ENCODE data around the gene ZNF513.
"Not testable (repeated sequence)": the region's sequence is repeated elsewhere in the genome, so short reads cannot be mapped to it uniquely, and the experiment has no call there.

Gene ZNF513, protein sequence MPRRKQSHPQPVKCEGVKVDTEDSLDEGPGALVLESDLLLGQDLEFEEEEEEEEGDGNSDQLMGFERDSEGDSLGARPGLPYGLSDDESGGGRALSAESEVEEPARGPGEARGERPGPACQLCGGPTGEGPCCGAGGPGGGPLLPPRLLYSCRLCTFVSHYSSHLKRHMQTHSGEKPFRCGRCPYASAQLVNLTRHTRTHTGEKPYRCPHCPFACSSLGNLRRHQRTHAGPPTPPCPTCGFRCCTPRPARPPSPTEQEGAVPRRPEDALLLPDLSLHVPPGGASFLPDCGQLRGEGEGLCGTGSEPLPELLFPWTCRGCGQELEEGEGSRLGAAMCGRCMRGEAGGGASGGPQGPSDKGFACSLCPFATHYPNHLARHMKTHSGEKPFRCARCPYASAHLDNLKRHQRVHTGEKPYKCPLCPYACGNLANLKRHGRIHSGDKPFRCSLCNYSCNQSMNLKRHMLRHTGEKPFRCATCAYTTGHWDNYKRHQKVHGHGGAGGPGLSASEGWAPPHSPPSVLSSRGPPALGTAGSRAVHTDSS
- 17.6 to 35.1 (median 22.3) reads per million in 9 experiments for total RNA-seq

- Mint-ChIP-seq H3K4me3 (peak within 1 kb of the TSS; percentile 86 to 90), H3K9me3 (no peaks in the 10 kb centered on the region), H3K4me1 (ENCODE audit: low read depth in 2 of 2) (peaks cover 21 to 24% of the 10 kb centered on the region in 2 donors), H3K27me3 (no peaks in the 10 kb centered on the region), H3K27ac (peak within 1 kb of the TSS; percentile 93 to 95), H3K36me3 (ENCODE audit: insufficient read depth) (peaks cover 73% of the 10 kb centered on the region)
- ATAC-seq (replicated peaks), result peak; percentile 96
- DNase-seq, result peak; percentile 72 to 80 (median 79)
Measured at GRCh38 chr2:27380626-27381545, at the start of gene ZNF513. Gene ZNF513 (minus strand): TSS chr2:27380734. CDS start chr2:27380526, 208 bp downstream.

- peak overlapping the region; percentile 94 to 95 for H3K27ac Mint-ChIP-seq
Measured at GRCh38 chr2:27428978-27429541, 48.5 kb upstream of the ZNF513 start.

DNA sequence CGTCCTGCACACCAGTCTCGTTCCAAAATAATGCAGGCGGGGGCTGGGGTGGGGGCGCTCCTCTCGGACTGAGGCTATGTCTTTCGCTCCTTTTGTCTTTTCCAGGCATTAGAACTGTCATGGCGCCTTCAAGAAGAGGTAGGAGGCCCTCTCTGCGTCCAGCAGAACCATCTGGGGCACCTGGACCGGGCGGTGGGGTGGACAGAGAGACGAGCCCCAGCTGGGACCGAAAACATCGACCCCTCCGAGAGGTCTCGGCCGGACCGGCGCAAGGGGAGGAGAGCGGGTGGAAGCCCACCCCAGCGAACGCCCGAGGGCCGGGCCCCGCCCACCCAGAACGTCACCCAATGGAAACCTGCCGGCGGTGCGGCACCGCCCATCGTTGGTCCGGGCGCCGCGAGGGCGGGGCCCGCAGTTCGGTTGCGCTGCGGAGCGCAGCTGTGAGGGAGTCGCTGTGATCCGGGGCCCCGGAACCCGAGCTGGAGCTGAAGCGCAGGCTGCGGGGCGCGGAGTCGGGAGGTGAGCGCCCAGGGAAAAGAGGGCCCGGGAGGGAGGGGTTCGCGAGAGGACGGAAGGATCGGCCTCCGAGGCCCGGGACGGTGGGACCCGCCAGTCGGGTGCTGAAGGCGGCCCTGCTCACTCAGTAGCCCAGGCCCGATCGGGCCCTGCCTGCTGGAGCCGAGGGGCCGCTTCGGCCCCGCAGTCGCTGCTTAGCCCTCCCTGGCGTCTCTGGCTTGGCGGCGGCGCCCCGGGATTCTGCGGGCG is 47.9 kb upstream of the ZNF513 start, which contains the start of gene NRBP1:
NRBP1 (plus strand) TSS at position 419 of the 765 bp plus-strand sequence. CDS start 4,643 bp downstream, outside the sequence.
- H3K36me3 Mint-ChIP-seq (ENCODE audit: insufficient read depth), result peaks cover 30% of the 10 kb centered on the region
- peak; percentile 89 for ATAC-seq (replicated peaks)
- peak within 1 kb of the TSS; percentile 94 to 95 for H3K27ac Mint-ChIP-seq
- peak; percentile 82 to 87 (median 86) for DNase-seq
- no peaks in the 10 kb centered on the region for H3K9me3 Mint-ChIP-seq
- peak within 1 kb of the TSS; percentile 93 to 95 for H3K4me3 Mint-ChIP-seq
- no peaks in the 10 kb centered on the region for H3K27me3 Mint-ChIP-seq
- H3K4me1 Mint-ChIP-seq (ENCODE audit: low read depth in 2 of 2), result peaks cover 32 to 34% of the 10 kb centered on the region in 2 donors

More at GRCh38 chr2:27428978-27429541, 48.5 kb upstream of the ZNF513 start:
- DNase-seq, result peak in 2 of 3 experiments; percentile 57 to 63
- Mint-ChIP-seq H3K27me3 (no peaks in the 10 kb centered on the region), H3K9me3 (no peaks in the 10 kb centered on the region), H3K4me3 (peak overlapping the region; percentile 93 to 95), H3K36me3 (ENCODE audit: insufficient read depth) (peaks cover 36% of the 10 kb centered on the region), H3K4me1 (ENCODE audit: low read depth in 2 of 2) (peaks cover 33 to 40% of the 10 kb centered on the region in 2 donors)
- peak; percentile 72 for ATAC-seq (replicated peaks)

GRCh38 chr2:27427863-27428212 is 47.3 kb upstream of the ZNF513 start:
- ATAC-seq (replicated peaks) (no peak), DNase-seq (no peak)
- H3K4me1 Mint-ChIP-seq (ENCODE audit: low read depth in 2 of 2), result peaks cover 26 to 29% of the 10 kb centered on the region in 2 donors
- H3K9me3 Mint-ChIP-seq, result no peaks in the 10 kb centered on the region
- peak overlapping the region; percentile 94 to 95 for H3K27ac Mint-ChIP-seq
- H3K4me3 Mint-ChIP-seq, result peak overlapping the region; percentile 93 to 95
- peaks cover 24% of the 10 kb centered on the region for H3K36me3 Mint-ChIP-seq (ENCODE audit: insufficient read depth)
- H3K27me3 Mint-ChIP-seq, result no peaks in the 10 kb centered on the region

DNA sequence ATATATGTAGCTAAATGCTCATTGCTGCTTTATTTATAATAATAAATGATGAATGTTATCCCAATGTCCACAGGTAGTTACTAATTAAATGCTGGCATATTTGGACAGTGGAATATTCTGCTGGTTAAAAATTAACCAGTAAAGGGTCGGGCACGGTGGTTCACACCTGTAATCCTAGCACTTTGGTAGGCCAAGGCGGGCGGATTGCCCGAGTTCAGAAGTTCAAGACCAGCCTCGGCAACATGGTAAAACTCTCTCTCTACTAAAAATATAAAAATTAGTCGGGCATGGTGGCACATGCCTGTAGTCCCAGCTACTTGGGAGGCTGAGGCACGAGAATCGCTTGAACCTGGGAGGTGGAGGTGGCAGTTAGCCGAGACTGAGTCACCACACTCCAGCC is 44.5 kb upstream of the ZNF513 start:
- DNase-seq; H3K27me3 Mint-ChIP-seq; H3K27ac Mint-ChIP-seq; ATAC-seq (replicated peaks); H3K9me3 Mint-ChIP-seq; H3K4me3 Mint-ChIP-seq: not testable (repeated sequence)
- Mint-ChIP-seq H3K4me1 (ENCODE audit: low read depth in 2 of 2) (peaks cover 16% of the 10 kb centered on the region in 2 donors), H3K36me3 (ENCODE audit: insufficient read depth) (peaks cover 12% of the 10 kb centered on the region)

DNA sequence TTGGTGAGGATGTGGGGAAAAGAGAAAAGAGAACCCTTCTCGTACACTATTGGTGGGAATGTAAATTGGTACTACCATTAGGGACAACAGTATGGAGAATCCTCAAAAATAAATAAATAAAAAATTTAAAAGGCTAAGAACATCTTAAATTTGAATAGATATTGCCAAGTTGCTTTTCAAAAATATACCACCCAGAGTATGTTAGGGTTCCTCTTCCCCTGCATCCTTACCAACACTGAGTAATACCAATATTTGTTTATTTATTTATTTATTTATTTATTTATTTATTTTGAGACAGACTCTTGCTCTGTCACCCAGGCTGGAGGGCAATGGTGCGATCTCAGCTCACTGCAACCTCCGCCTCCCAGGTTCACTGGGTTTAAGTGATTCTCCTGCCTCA is 42.4 kb upstream of the ZNF513 start:
- DNase-seq (no peak), ATAC-seq (replicated peaks) (no peak)
- Mint-ChIP-seq H3K4me1 (ENCODE audit: low read depth in 2 of 2) (peaks cover 5 to 6% of the 10 kb centered on the region in 2 donors), H3K27me3 (no peaks in the 10 kb centered on the region), H3K4me3 (no peak overlapping the region), H3K36me3 (ENCODE audit: insufficient read depth) (no peaks in the 10 kb centered on the region), H3K9me3 (no peaks in the 10 kb centered on the region), H3K27ac (no peak overlapping the region)

- Mint-ChIP-seq H3K27ac (no peak overlapping the region), H3K36me3 (ENCODE audit: insufficient read depth) (no peaks in the 10 kb centered on the region), H3K9me3 (no peaks in the 10 kb centered on the region), H3K27me3 (no peaks in the 10 kb centered on the region), H3K4me1 (ENCODE audit: low read depth in 2 of 2) (no peaks in the 10 kb centered on the region), H3K4me3 (no peak overlapping the region)
- DNase-seq (no peak), ATAC-seq (replicated peaks) (no peak)
Measured at GRCh38 chr2:27421660-27422250, 41.2 kb upstream of the ZNF513 start.

- ATAC-seq (replicated peaks), result no peak
- Mint-ChIP-seq H3K4me1 (ENCODE audit: low read depth in 2 of 2) (no peaks in the 10 kb centered on the region), H3K27ac (no peak overlapping the region), H3K36me3 (ENCODE audit: insufficient read depth) (peaks cover under 1% of the 10 kb centered on the region), H3K27me3 (no peaks in the 10 kb centered on the region), H3K9me3 (no peaks in the 10 kb centered on the region), H3K4me3 (no peak overlapping the region)
- no peak for DNase-seq
Measured at GRCh38 chr2:27420996-27421395, 40.5 kb upstream of the ZNF513 start.

- Mint-ChIP-seq H3K27ac (no peak overlapping the region), H3K27me3 (peaks cover 12 to 18% of the 10 kb centered on the region in 2 donors), H3K4me3 (no peak overlapping the region), H3K36me3 (ENCODE audit: insufficient read depth) (peaks cover 3% of the 10 kb centered on the region), H3K9me3 (no peaks in the 10 kb centered on the region), H3K4me1 (ENCODE audit: low read depth in 2 of 2) (no peaks in the 10 kb centered on the region)
- DNase-seq (no peak), ATAC-seq (replicated peaks) (no peak)
Measured at GRCh38 chr2:27416151-27416550, 35.6 kb upstream of the ZNF513 start.

- ATAC-seq (replicated peaks) (no peak), DNase-seq (no peak)
- peaks cover 12 to 18% of the 10 kb centered on the region in 2 donors for H3K27me3 Mint-ChIP-seq
- no peaks in the 10 kb centered on the region for H3K9me3 Mint-ChIP-seq
- H3K4me3 Mint-ChIP-seq, result no peak overlapping the region
- H3K4me1 Mint-ChIP-seq (ENCODE audit: low read depth in 2 of 2), result peaks cover 13 to 15% of the 10 kb centered on the region in 2 donors
- H3K36me3 Mint-ChIP-seq (ENCODE audit: insufficient read depth), result peaks cover 6% of the 10 kb centered on the region
- no peak overlapping the region for H3K27ac Mint-ChIP-seq
Measured at GRCh38 chr2:27412419-27413152, 32.1 kb upstream of the ZNF513 start.

- ATAC-seq (replicated peaks) (peak; percentile 96), DNase-seq (peak; percentile 96)
- Mint-ChIP-seq H3K27ac (peak within 1 kb of the TSS; percentile 91 to 93), H3K27me3 (peaks cover 12 to 18% of the 10 kb centered on the region in 2 donors), H3K9me3 (no peaks in the 10 kb centered on the region), H3K4me3 (peak within 1 kb of the TSS; percentile 81 to 89), H3K36me3 (ENCODE audit: insufficient read depth) (peaks cover 14% of the 10 kb centered on the region), H3K4me1 (ENCODE audit: low read depth in 2 of 2) (peaks cover 22 to 34% of the 10 kb centered on the region in 2 donors)
Measured at GRCh38 chr2:27409321-27410073, 29.0 kb upstream of the ZNF513 start, which contains the start of gene PPM1G. Gene PPM1G (minus strand): TSS chr2:27409591. CDS start chr2:27409422, 169 bp downstream.

Measured in effector memory CD8-positive, alpha-beta T cell (primary cell).